Keratinocyte (primary cell): ENCODE measurements around the gene SLC39A8. TPM values are rescaled to one million over a fixed set of nuclear protein-coding genes. Genes with fewer than 3 reads are reported as not detected.

Source experiments
- DNase-seq: peaks from one replicate; pipeline ENCODE4 v3.0.0-alpha.2; 2011; ENCODE audit warnings: low read depth, missing footprints, low spot score
- FAIRE-seq: peaks from 2 replicates; lab custom pipeline; 2011; peaks lifted over from hg19 to GRCh38; lab: Jason Lieb, UNC
- H2AFZ ChIP-seq: 2 replicates; pipeline ENCODE4 v1.6.0; 2012; ENCODE audit warnings: low read length, control low read depth, inconsistent platforms; ENCODE audit not compliant: control insufficient read depth
- H3K27ac ChIP-seq: 2 replicates; pipeline ENCODE4 v1.5.1; 2011; ENCODE audit warnings: low read length; ENCODE audit not compliant: control insufficient read depth, insufficient read depth
- H3K27me3 ChIP-seq: 3 replicates; pipeline ENCODE4 v1.6.0; 2011; ENCODE audit warnings: low read length; ENCODE audit not compliant: control insufficient read depth, insufficient read depth; ENCODE audit errors: extremely low read depth
- H3K36me3 ChIP-seq, 2 experiments: 2 replicates in 1 of 2; 3 replicates in 1 of 2; pipeline ENCODE4 v1.5.1; 2011; ENCODE audit warnings: low read length in 2 of 2, mild to moderate bottlenecking in 1 of 2; ENCODE audit not compliant: control insufficient read depth in 2 of 2, insufficient read depth in 2 of 2; ENCODE audit errors: extremely low read depth in 1 of 2
- H3K4me1 ChIP-seq: 3 replicates; pipeline ENCODE4 v1.5.1; 2011; ENCODE audit warnings: low read length; ENCODE audit not compliant: control insufficient read depth, insufficient read depth; ENCODE audit errors: extremely low read depth
- H3K4me2 ChIP-seq: 3 replicates; pipeline ENCODE4 v1.6.0; 2011; ENCODE audit warnings: low read depth, low read length; ENCODE audit not compliant: control insufficient read depth, insufficient read depth; ENCODE audit errors: extremely low read depth
- H3K4me3 ChIP-seq, 3 experiments: fragments of 200-600 bp in 1 of 3; sonication (generic) in 1 of 3; 2 replicates in 2 of 3; 3 replicates in 1 of 3; pipeline ENCODE4 v1.5.1; 2011 to 2016; ENCODE audit warnings: low read length in 3 of 3, mild to moderate bottlenecking in 3 of 3, control low read depth in 2 of 3, inconsistent platforms in 1 of 3, low read depth in 1 of 3, mixed read lengths in 1 of 3, mixed run types in 1 of 3, moderate library complexity in 1 of 3; ENCODE audit not compliant: control insufficient read depth in 2 of 3, insufficient read depth in 2 of 3; ENCODE audit errors: extremely low read depth in 1 of 3
- H3K79me2 ChIP-seq: 2 replicates; pipeline ENCODE4 v1.6.0; 2012; ENCODE audit warnings: low read length; ENCODE audit not compliant: control insufficient read depth, insufficient read depth
- H3K9ac ChIP-seq: 3 replicates; pipeline ENCODE4 v1.6.0; 2011; ENCODE audit warnings: low read length; ENCODE audit not compliant: control insufficient read depth, insufficient read depth; ENCODE audit errors: extremely low read depth
- H3K9me1 ChIP-seq: 3 replicates; pipeline ENCODE4 v1.6.0; 2011; ENCODE audit warnings: low read length; ENCODE audit not compliant: control insufficient read depth, insufficient read depth; ENCODE audit errors: extremely low read depth
- H3K9me3 ChIP-seq: 2 replicates; pipeline ENCODE4 v1.5.1; 2012; ENCODE audit warnings: low read depth, low read length; ENCODE audit not compliant: control insufficient read depth
- H4K20me1 ChIP-seq: 3 replicates; pipeline ENCODE4 v1.6.0; 2011; ENCODE audit warnings: low read length; ENCODE audit not compliant: control insufficient read depth, insufficient read depth; ENCODE audit errors: extremely low read depth
- CTCF ChIP-seq, 3 experiments: IDR thresholded peaks in 1 of 3; conservative IDR thresholded peaks in 1 of 3; optimal IDR thresholded peaks in 1 of 3; 2 replicates in 2 of 3; 3 replicates in 1 of 3; pipeline versions ENCODE3 to v1.5.1; 2011; ENCODE audit warnings: low read length in 3 of 3, mild to moderate bottlenecking in 3 of 3, moderate library complexity in 2 of 3, control low read depth in 1 of 3, inconsistent platforms in 1 of 3; ENCODE audit not compliant: insufficient read depth in 2 of 3; ENCODE audit errors: extremely low read depth in 1 of 3
- EZH2 ChIP-seq: IDR thresholded peaks from one replicate; pipeline ENCODE4 v1.6.1; 2012; ENCODE audit warnings: inconsistent platforms, mild to moderate bottlenecking, low read length, moderate library complexity
- dilution Hi-C: fragments of 300-500 bp; cut with MboI; formaldehyde crosslinking; loops from one replicate; pipeline ENCODE4 v1.7.0; 2020; ENCODE audit warnings: low sequenced_read_pairs; ENCODE audit not compliant: extremely low pct_ligation_motif_present
- polyA plus RNA-seq, 5 experiments: library from polyadenylated mRNA; depleted of rRNA in 3 of 5; stranded (reverse) in 3 of 5; stranded (forward) in 1 of 5; unstranded in 1 of 5; fragments of >200 nt; gene quantifications; 1 replicate in 1 of 5; 2 replicates in 3 of 5; 3 replicates in 1 of 5; pipeline versions ENCODE4 v1.2.1 to v1.2.3, GENCODE V29; 2011 to 2012; ENCODE audit warnings: missing spikeins in 2 of 5, low read depth in 1 of 5, low replicate concordance in 1 of 5
- small RNA-seq, 3 experiments: library from RNA; depleted of rRNA; stranded (forward); fragments of <200 nt; gene quantifications; one replicate each; pipeline ENCODE3, GENCODE V24; 2012; ENCODE audit warnings: low read depth in 3 of 3, low replicate concordance in 1 of 3; ENCODE audit not compliant: insufficient read length in 3 of 3

SLC39A8 gene
- polyA plus RNA-seq, 1 donor (not counting 4 experiments of a cell fraction or from before 2014, with no cell fraction given), result 7.5 TPM

- FAIRE-seq, result no peak
- Histone ChIP-seq H3K27ac (no peak overlapping the region), H3K79me2 (no peaks in the 10 kb centered on the region), H3K4me2 (no peak overlapping the region), H4K20me1 (no peaks in the 10 kb centered on the region), H3K9me1 (no peaks in the 10 kb centered on the region), H3K4me3 (no peak overlapping the region), H3K4me1 (no peaks in the 10 kb centered on the region), H3K9me3 (no peaks in the 10 kb centered on the region), H2AFZ (no peak overlapping the region), H3K27me3 (no peaks in the 10 kb centered on the region), H3K9ac (no peak overlapping the region), H3K36me3 (no peaks in the 10 kb centered on the region)
- TF ChIP-seq EZH2 (no peak), CTCF (optimal IDR thresholded peaks at IDR 0.05 in 1 of 3, IDR thresholded peaks at IDR 0.05 in 1 of 3, conservative IDR thresholded peaks at IDR 0.05 in 1 of 3; ENCODE audit: extremely low read depth in 1 of 3, insufficient read depth in 2 of 3, low read length in 3 of 3) (no peak)
- dilution Hi-C loops, result no loop called here
- no peak for DNase-seq
Measured at GRCh38 chr4:102213031-102213430, 132.3 kb downstream of the SLC39A8 start.

Small RNA genes within 50 kb of the gene (small RNA-seq; reads per million reads assigned to genes)
- 0 reads per million in 3 experiments for gene RN7SL728P

Other genes with a start within 250 kb of the SLC39A8 start
- gene NFKB1, start 155.9 kb upstream of the SLC39A8 start, polyA plus RNA-seq, result 15.4 to 31.4 TPM (median 21.8 TPM) in 3 replicates